Measurements from ENCODE around the gene FZD4. TPM values are rescaled to one million over a fixed set of nuclear protein-coding genes. Genes with fewer than 3 reads are reported as not detected.

Gene FZD4
- total and polyA plus RNA-seq, 2 experiments from 2014 or later = 7.7 to 18.9 TPM

GRCh38 chr11:86934926-86935579, 20.1 kb downstream of the FZD4 start:
- H3K9me3 ChIP-seq (ENCODE audit: low read depth) = no peaks in the 10 kb centered on the region
- no peaks in the 10 kb centered on the region for H3K36me3 ChIP-seq (replicated peaks; ENCODE audit: insufficient read depth, low read depth)
- no peaks in the 10 kb centered on the region for H3K27me3 ChIP-seq
- H3K4me2 ChIP-seq = peak overlapping the region; percentile 8
- no peaks in the 10 kb centered on the region for H3K9me2 ChIP-seq (replicated peaks; ENCODE audit: insufficient read depth)
- H3K79me2 ChIP-seq = no peaks in the 10 kb centered on the region
- no peak overlapping the region for H3K4me3 ChIP-seq
- no peaks in the 10 kb centered on the region for H4K20me1 ChIP-seq (ENCODE audit: insufficient read depth, poor library complexity, severe bottlenecking)
- no peak for DNase-seq (ENCODE audit: low spot score)
- TF ChIP-seq EZH2 (IDR thresholded peaks at IDR 0.05; ENCODE audit: borderline replicate concordance) (no peak), EZH2phosphoT487 (IDR thresholded peaks at IDR 0.05; ENCODE audit: low read depth, severe bottlenecking, unreplicated experiment) (no peak)
- TF ChIP-seq, protein P1, sequence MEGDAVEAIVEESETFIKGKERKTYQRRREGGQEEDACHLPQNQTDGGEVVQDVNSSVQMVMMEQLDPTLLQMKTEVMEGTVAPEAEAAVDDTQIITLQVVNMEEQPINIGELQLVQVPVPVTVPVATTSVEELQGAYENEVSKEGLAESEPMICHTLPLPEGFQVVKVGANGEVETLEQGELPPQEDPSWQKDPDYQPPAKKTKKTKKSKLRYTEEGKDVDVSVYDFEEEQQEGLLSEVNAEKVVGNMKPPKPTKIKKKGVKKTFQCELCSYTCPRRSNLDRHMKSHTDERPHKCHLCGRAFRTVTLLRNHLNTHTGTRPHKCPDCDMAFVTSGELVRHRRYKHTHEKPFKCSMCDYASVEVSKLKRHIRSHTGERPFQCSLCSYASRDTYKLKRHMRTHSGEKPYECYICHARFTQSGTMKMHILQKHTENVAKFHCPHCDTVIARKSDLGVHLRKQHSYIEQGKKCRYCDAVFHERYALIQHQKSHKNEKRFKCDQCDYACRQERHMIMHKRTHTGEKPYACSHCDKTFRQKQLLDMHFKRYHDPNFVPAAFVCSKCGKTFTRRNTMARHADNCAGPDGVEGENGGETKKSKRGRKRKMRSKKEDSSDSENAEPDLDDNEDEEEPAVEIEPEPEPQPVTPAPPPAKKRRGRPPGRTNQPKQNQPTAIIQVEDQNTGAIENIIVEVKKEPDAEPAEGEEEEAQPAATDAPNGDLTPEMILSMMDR (IDR thresholded peaks at IDR 0.05; ENCODE audit: poor library complexity) = no peak
- no peak overlapping the region for H2AFZ ChIP-seq
- H3K4me1 ChIP-seq (ENCODE audit: insufficient read depth) = peaks cover 41% of the 10 kb centered on the region
- WGBS (ENCODE audit: low lambda C conversion rate, missing lambda C conversion rate) = 52% methylated on average over 3 of the region's 3 CpGs
- peak overlapping the region; percentile 67 for H3K27ac ChIP-seq

DNA sequence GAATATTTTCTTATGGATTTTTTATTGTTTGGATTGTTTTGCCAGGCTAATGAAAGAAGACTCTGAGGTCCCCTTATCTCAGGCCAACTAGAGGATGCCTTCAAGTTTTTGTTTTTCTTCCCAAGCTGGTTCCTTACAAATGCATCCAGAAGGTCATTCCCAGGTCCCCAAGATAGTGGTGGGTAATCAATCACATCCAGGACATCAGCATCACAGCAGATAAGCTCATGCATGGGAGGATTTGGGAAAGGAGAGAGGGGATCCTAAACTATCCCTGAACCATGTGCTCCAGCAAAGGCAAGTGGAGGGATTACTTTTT, 20.7 kb downstream of the FZD4 start:
- no peaks in the 10 kb centered on the region for H3K36me3 ChIP-seq (replicated peaks; ENCODE audit: insufficient read depth, low read depth)
- H4K20me1 ChIP-seq (ENCODE audit: insufficient read depth, poor library complexity, severe bottlenecking) = no peaks in the 10 kb centered on the region
- peak overlapping the region; percentile 8 for H3K4me2 ChIP-seq
- H3K9me3 ChIP-seq (ENCODE audit: low read depth) = no peaks in the 10 kb centered on the region
- H3K79me2 ChIP-seq = no peaks in the 10 kb centered on the region
- H3K4me3 ChIP-seq = no peak overlapping the region
- no peaks in the 10 kb centered on the region for H3K27me3 ChIP-seq
- H2AFZ ChIP-seq = no peak overlapping the region
- no peak for DNase-seq (ENCODE audit: low spot score)
- peak overlapping the region; percentile 67 for H3K27ac ChIP-seq
- no peak for TF ChIP-seq EZH2 (IDR thresholded peaks at IDR 0.05; ENCODE audit: borderline replicate concordance)
- no peak for TF ChIP-seq EZH2phosphoT487 (IDR thresholded peaks at IDR 0.05; ENCODE audit: low read depth, severe bottlenecking, unreplicated experiment)
- TF ChIP-seq, protein P1 (IDR thresholded peaks at IDR 0.05; ENCODE audit: poor library complexity) = no peak
- peaks cover 36% of the 10 kb centered on the region for H3K4me1 ChIP-seq (ENCODE audit: insufficient read depth)
- no peaks in the 10 kb centered on the region for H3K9me2 ChIP-seq (replicated peaks; ENCODE audit: insufficient read depth)

DNA sequence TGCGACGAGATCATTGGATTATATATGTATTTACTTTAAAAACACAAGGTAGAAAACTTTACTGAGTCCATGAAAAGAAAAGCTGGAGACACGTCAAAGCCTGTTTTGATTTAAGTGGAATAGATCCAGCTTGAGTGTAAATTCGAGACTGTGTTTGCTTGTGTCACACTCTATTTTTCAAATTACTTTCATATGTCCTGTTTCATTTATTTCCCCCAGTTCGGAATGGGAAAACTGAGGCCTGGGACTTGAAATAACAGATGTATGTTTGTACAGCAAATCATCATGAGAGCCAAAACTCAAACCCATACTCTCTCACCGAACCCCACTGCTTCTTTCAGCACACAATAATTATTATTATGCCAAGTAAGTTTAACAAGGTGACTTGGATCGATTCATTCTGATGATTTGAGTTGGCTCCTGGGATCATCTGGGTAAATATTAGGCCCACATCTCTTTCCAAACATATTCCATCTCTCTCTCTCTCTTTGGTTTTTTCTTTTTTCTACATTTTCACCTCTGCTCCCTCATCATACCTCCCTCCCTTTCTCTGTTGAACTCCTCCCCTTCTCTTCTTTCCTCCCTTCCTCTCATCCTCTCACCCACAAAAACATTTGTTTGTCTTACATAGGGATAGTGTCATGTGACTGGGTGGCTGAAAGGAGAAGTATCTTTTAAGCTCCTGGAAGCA, 21.2 kb downstream of the FZD4 start:
- peak overlapping the region; percentile 9 for H3K4me2 ChIP-seq

More for the DNA sequence above, 21.2 kb downstream of the FZD4 start:
- H3K27me3 ChIP-seq = no peaks in the 10 kb centered on the region
- TF ChIP-seq, protein P1 (IDR thresholded peaks at IDR 0.05; ENCODE audit: poor library complexity) = no peak
- TF ChIP-seq EZH2 (IDR thresholded peaks at IDR 0.05; ENCODE audit: borderline replicate concordance) = no peak
- TF ChIP-seq EZH2phosphoT487 (IDR thresholded peaks at IDR 0.05; ENCODE audit: low read depth, severe bottlenecking, unreplicated experiment) = no peak
- no peaks in the 10 kb centered on the region for H3K9me2 ChIP-seq (replicated peaks; ENCODE audit: insufficient read depth)
- H3K27ac ChIP-seq = peak overlapping the region; percentile 67
- 66% methylated on average over 7 of the region's 7 CpGs for WGBS (ENCODE audit: low lambda C conversion rate, missing lambda C conversion rate)
- peaks cover 33% of the 10 kb centered on the region for H3K4me1 ChIP-seq (ENCODE audit: insufficient read depth)
- no peak overlapping the region for H2AFZ ChIP-seq
- H3K9me3 ChIP-seq (ENCODE audit: low read depth) = no peaks in the 10 kb centered on the region
- H3K79me2 ChIP-seq = no peaks in the 10 kb centered on the region
- DNase-seq (ENCODE audit: low spot score) = no peak
- H3K4me3 ChIP-seq = no peak overlapping the region
- H3K36me3 ChIP-seq (replicated peaks; ENCODE audit: insufficient read depth, low read depth) = no peaks in the 10 kb centered on the region
- no peaks in the 10 kb centered on the region for H4K20me1 ChIP-seq (ENCODE audit: insufficient read depth, poor library complexity, severe bottlenecking)
